ENCODE data around the gene ABAT. TPM values are rescaled to one million over a fixed set of nuclear protein-coding genes. Genes with fewer than 3 reads are reported as not detected.
A peak's percentile ranks its signal among the peaks of the same experiment; 100 is the strongest.

Gene ABAT
- total RNA-seq, 1 experiment from 2014 or later: 7.3 TPM

DNA sequence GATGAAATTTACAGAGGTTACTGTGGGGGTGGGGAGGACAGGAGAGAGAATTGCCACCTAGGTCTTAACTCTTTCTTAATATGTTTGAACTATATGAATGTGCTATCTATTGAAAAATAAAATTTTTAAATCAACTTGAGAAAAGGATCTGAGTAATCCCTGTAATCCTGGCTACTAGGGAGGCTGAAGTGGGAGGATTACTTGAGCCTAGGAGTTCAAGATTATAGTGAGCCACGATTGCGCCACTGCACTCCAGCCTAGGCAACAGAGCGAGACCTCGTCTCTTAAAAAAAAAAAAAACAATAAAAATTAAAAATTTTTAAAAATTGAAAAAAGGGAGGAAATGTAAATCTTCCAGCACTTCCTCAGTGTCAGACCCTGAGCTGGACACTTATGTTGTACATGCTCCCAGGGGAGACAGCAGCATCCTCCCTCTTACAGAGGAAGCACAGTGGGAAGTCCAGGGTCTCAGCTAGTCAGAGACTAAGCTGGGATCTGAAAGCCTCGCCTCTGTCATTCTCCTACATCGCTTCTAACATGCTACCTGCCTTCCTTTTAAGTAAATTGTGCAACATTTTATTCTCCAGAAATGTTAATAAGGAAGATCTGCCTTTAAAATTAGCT, 145.1 kb downstream of the ABAT start:
- no peak overlapping the region for H2BK120ac ChIP-seq (ENCODE audit: low read depth, low read length, poor library complexity, severe bottlenecking)
- Mint-ChIP-seq H3K27ac (peak overlapping the region in 1 of 3 experiments; percentile 87; a peak in 2 of 7 replicates), H3K36me3 (ENCODE audit: insufficient read depth in 1 of 3, low read depth in 3 of 3) (peaks cover 57 to 89% (median 80%) of the 10 kb centered on the region in 3 experiments), H3K9me3 (no peaks in the 10 kb centered on the region), H3K4me3 (no peak overlapping the region), H3K4me1 (peaks cover 15 to 21% of the 10 kb centered on the region in 2 experiments), H3K27me3 (ENCODE audit: low read depth) (no peaks in the 10 kb centered on the region)
- H3K9me3 ChIP-seq (ENCODE audit: control insufficient read depth, low read depth, low read length): no peaks in the 10 kb centered on the region
- no peak overlapping the region for H2AK5ac ChIP-seq (ENCODE audit: insufficient read length, low read length)
- H3K18ac ChIP-seq (ENCODE audit: insufficient read length, low read depth, low read length): no peak overlapping the region
- no peak overlapping the region for H4K8ac ChIP-seq (replicated peaks; ENCODE audit: insufficient read length, low read depth, low read length)
- no peak for DNase-seq
- no peak overlapping the region for H2BK12ac ChIP-seq (ENCODE audit: insufficient read length, low read depth, low read length)
- H3K23ac ChIP-seq (ENCODE audit: insufficient read length, low read depth, low read length): no peak overlapping the region
- no peak overlapping the region for H2BK15ac ChIP-seq (ENCODE audit: low read depth, low read length)
- H3K4ac ChIP-seq (ENCODE audit: low read depth, low read length): no peak overlapping the region
- no peak overlapping the region for H4K91ac ChIP-seq (ENCODE audit: insufficient read length, low read depth, low read length)
- H3K79me2 ChIP-seq (ENCODE audit: insufficient read depth, low read length): no peaks in the 10 kb centered on the region
- H3K4me1 ChIP-seq (ENCODE audit: insufficient read depth, low read length): no peaks in the 10 kb centered on the region
- no peaks in the 10 kb centered on the region for H3K79me1 ChIP-seq (ENCODE audit: insufficient read depth, low read depth, low read length, poor library complexity, severe bottlenecking)
- H3K23me2 ChIP-seq (ENCODE audit: insufficient read length, low read depth, low read length, poor library complexity, severe bottlenecking): no peaks in the 10 kb centered on the region
- WGBS (ENCODE audit: extremely low coverage, insufficient read length, low lambda C conversion rate): no CpG with 5 or more reads among the region's 6 CpGs
- no peak overlapping the region for H3K9ac ChIP-seq (ENCODE audit: extremely low read depth, insufficient read length, low read length)
- H4K5ac ChIP-seq (ENCODE audit: insufficient read length, low read depth, low read length): no peak overlapping the region
- H2AFZ ChIP-seq (ENCODE audit: low read length): no peak overlapping the region
- no peaks in the 10 kb centered on the region for H3K27me3 ChIP-seq (ENCODE audit: insufficient read depth, low read length)
- no peak overlapping the region for H3K27ac ChIP-seq (ENCODE audit: insufficient read length, low read depth, low read length)
- TF ChIP-seq, protein P1, sequence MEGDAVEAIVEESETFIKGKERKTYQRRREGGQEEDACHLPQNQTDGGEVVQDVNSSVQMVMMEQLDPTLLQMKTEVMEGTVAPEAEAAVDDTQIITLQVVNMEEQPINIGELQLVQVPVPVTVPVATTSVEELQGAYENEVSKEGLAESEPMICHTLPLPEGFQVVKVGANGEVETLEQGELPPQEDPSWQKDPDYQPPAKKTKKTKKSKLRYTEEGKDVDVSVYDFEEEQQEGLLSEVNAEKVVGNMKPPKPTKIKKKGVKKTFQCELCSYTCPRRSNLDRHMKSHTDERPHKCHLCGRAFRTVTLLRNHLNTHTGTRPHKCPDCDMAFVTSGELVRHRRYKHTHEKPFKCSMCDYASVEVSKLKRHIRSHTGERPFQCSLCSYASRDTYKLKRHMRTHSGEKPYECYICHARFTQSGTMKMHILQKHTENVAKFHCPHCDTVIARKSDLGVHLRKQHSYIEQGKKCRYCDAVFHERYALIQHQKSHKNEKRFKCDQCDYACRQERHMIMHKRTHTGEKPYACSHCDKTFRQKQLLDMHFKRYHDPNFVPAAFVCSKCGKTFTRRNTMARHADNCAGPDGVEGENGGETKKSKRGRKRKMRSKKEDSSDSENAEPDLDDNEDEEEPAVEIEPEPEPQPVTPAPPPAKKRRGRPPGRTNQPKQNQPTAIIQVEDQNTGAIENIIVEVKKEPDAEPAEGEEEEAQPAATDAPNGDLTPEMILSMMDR (conservative IDR thresholded peaks at IDR 0.05): no peak
- H2BK5ac ChIP-seq (ENCODE audit: insufficient read length, low read length): no peak overlapping the region
- H4K20me1 ChIP-seq (ENCODE audit: control insufficient read depth, insufficient read depth, insufficient read length): no peaks in the 10 kb centered on the region
- H3K14ac ChIP-seq (ENCODE audit: insufficient read depth, low read length): no peak overlapping the region
- no peak overlapping the region for H3K4me2 ChIP-seq (ENCODE audit: insufficient read depth, insufficient read length, low read length)
- no peak overlapping the region for H2BK20ac ChIP-seq (ENCODE audit: low read depth, low read length, poor library complexity, severe bottlenecking)
- no peak overlapping the region for H3T11ph ChIP-seq (ENCODE audit: low read length)
- no peak overlapping the region for H3K56ac ChIP-seq (ENCODE audit: insufficient read length, low read depth, low read length)
